HepG2 (cell line): ENCODE data around the gene PLPPR5. TPM values are rescaled to one million over a fixed set of nuclear protein-coding genes. Genes with fewer than 3 reads are reported as not detected.

Experiments used
- ATAC-seq: fragments of 200-7000 bp; cut with Tn5 transposase; 3 replicates; pipeline ENCODE4 v1.9.1; 2020; ENCODE audit warnings: mild to moderate bottlenecking, moderate library complexity
- BruUV-seq: library from RNA; stranded (reverse); fragments of 400-500 nt; replicated peaks from 2 replicates; lab custom pipeline; 2021; lab: Mats Ljungman, UMichigan
- CTCF ChIA-PET: fragments of 300-600 bp; formaldehyde crosslinking; extraction: SDS; loops from one replicate; lab custom pipeline; 2021; ENCODE audit warnings: low total read pairs, inconsistent platforms, low intra/inter-chr PET ratio; lab: Yijun Ruan, JAX
- POLR2A ChIA-PET: fragments of 350-600 bp; sonication (Branson Sonifier 250); formaldehyde crosslinking; loops from one replicate; lab custom pipeline; 2020; ENCODE audit warnings: antibody characterized with exemption, inconsistent platforms; lab: Yijun Ruan, JAX
- DNase-seq: peaks from one replicate; pipeline ENCODE4 v3.0.0-alpha.2; 2015; ENCODE audit warnings: low spot score
- FAIRE-seq: peaks from 3 replicates; lab custom pipeline; 2011; peaks lifted over from hg19 to GRCh38; lab: Jason Lieb, UNC
- H2AFZ ChIP-seq: one replicate; pipeline ENCODE4 v1.6.1; 2011; ENCODE audit warnings: low read length, inconsistent platforms
- H3K27ac ChIP-seq: fragments of 300-600 bp; 3 replicates; pipeline ENCODE4 v1.8.0; 2011; ENCODE audit warnings: mixed run types, mild to moderate bottlenecking, mixed read lengths, low read length, inconsistent platforms; ENCODE audit not compliant: insufficient read depth; ENCODE audit errors: extremely low read length
- H3K27me3 ChIP-seq, 2 experiments: fragments of 200-600 bp in 1 of 2; 2 replicates in 1 of 2; 3 replicates in 1 of 2; pipeline versions ENCODE4 v1.6.0 to v1.8.0; 2011; ENCODE audit warnings: low read length in 2 of 2, mild to moderate bottlenecking in 2 of 2, moderate library complexity in 2 of 2, inconsistent platforms in 1 of 2; ENCODE audit not compliant: insufficient read depth in 2 of 2, control insufficient read depth in 1 of 2
- H3K36me3 ChIP-seq, 2 experiments: fragments of 200-600 bp in 1 of 2; replicated peaks in 1 of 2; 2 replicates in 1 of 2; 3 replicates in 1 of 2; pipeline versions ENCODE4 v1.5.1 to v1.8.0; 2011; ENCODE audit warnings: low read length in 2 of 2, inconsistent platforms in 1 of 2; ENCODE audit not compliant: insufficient read depth in 2 of 2, control insufficient read depth in 1 of 2
- H3K4me1 ChIP-seq: 2 replicates; pipeline ENCODE4 v1.5.1; 2012; ENCODE audit warnings: low read length, inconsistent platforms; ENCODE audit not compliant: insufficient read depth
- H3K4me2 ChIP-seq: 2 replicates; pipeline ENCODE4 v1.6.0; 2011; ENCODE audit warnings: low read depth, low read length, inconsistent platforms
- H3K4me3 ChIP-seq, 3 experiments: fragments of 200-600 bp in 1 of 3; sonication (generic), shearing (Covaris generic) in 1 of 3; replicated peaks in 1 of 3; 2 replicates each; pipeline ENCODE4 v1.5.1; 2011 to 2016; ENCODE audit warnings: low read length in 3 of 3, inconsistent platforms in 2 of 3, low read depth in 2 of 3, mild to moderate bottlenecking in 2 of 3, control low read depth in 1 of 3, mixed read lengths in 1 of 3; ENCODE audit not compliant: insufficient read depth in 1 of 3
- H3K79me2 ChIP-seq: one replicate; pipeline ENCODE4 v1.6.1; 2011; ENCODE audit warnings: low read length, inconsistent platforms; ENCODE audit not compliant: insufficient read depth
- H3K9ac ChIP-seq: 2 replicates; pipeline ENCODE4 v1.6.0; 2011; ENCODE audit warnings: mild to moderate bottlenecking, low read depth, low read length, inconsistent platforms; ENCODE audit not compliant: insufficient read depth
- H3K9me3 ChIP-seq: 2 replicates; pipeline ENCODE4 v1.5.1; 2012; ENCODE audit warnings: mild to moderate bottlenecking, low read length
- H4K20me1 ChIP-seq: 2 replicates; pipeline ENCODE4 v1.6.0; 2011; ENCODE audit warnings: inconsistent platforms, mild to moderate bottlenecking, low read length, moderate library complexity; ENCODE audit not compliant: insufficient read depth
- ATF1 ChIP-seq: IDR thresholded peaks from 2 replicates; pipeline ENCODE4 v1.6.1; 2016; ENCODE audit warnings: mild to moderate bottlenecking, control low read depth
- CENPT ChIP-seq: sonication (generic); formaldehyde crosslinking; IDR thresholded peaks from 2 replicates; pipeline ENCODE4 v1.8.0; 2022; ENCODE audit warnings: low read depth, mild to moderate bottlenecking, moderate library complexity, missing genetic modification reagents
- FIP1L1 ChIP-seq: fragments of 200-400 bp; formaldehyde crosslinking; IDR thresholded peaks from 2 replicates; pipeline ENCODE4 v1.6.1; 2018; ENCODE audit warnings: low read depth, mild to moderate bottlenecking, low read length, moderate library complexity, borderline replicate concordance; ENCODE audit not compliant: insufficient read depth
- KLF13 ChIP-seq: sonication (generic); formaldehyde crosslinking; IDR thresholded peaks from 2 replicates; pipeline ENCODE4 v1.4.0; 2020; ENCODE audit warnings: mild to moderate bottlenecking, missing genetic modification reagents
- PPARG ChIP-seq: conservative IDR thresholded peaks from 2 replicates; pipeline ENCODE4 v1.6.1; 2016; ENCODE audit warnings: missing biosample characterization, missing genetic modification reagents
- ZFP41 ChIP-seq: sonication (generic); formaldehyde crosslinking; IDR thresholded peaks from 2 replicates; pipeline ENCODE4 v1.4.0; 2020; ENCODE audit warnings: mild to moderate bottlenecking, missing genetic modification reagents, borderline replicate concordance
- ZNF160 ChIP-seq: sonication (generic); formaldehyde crosslinking; IDR thresholded peaks from 2 replicates; pipeline ENCODE4 v1.8.0; 2022; ENCODE audit warnings: mild to moderate bottlenecking, inconsistent platforms, missing genetic modification reagents
- ZNF180 ChIP-seq: sonication (generic); formaldehyde crosslinking; IDR thresholded peaks from 2 replicates; pipeline ENCODE4 v1.4.0; 2020; ENCODE audit warnings: low read depth, missing genetic modification reagents, borderline replicate concordance
- ZNF207 ChIP-seq: fragments of 450-650 bp; IDR thresholded peaks from 2 replicates; pipeline ENCODE4 v1.6.1; 2016; ENCODE audit warnings: antibody characterized with exemption, borderline replicate concordance
- ZNF335 ChIP-seq: sonication (generic); formaldehyde crosslinking; IDR thresholded peaks from 2 replicates; pipeline ENCODE4 v1.4.0; 2020; ENCODE audit warnings: missing genetic modification reagents
- ZNF383 ChIP-seq: sonication (generic); formaldehyde crosslinking; IDR thresholded peaks from 2 replicates; pipeline ENCODE4 v1.4.0; 2020; ENCODE audit warnings: missing genetic modification reagents, mild to moderate bottlenecking, borderline replicate concordance
- ZNF557 ChIP-seq: sonication (generic); formaldehyde crosslinking; IDR thresholded peaks from 2 replicates; pipeline ENCODE4 v1.4.0; 2020; ENCODE audit warnings: missing genetic modification reagents
- ZNF678 ChIP-seq: sonication (generic); formaldehyde crosslinking; IDR thresholded peaks from 2 replicates; pipeline ENCODE4 v1.4.0; 2020; ENCODE audit warnings: mild to moderate bottlenecking, missing genetic modification reagents
- ZNF816 ChIP-seq: sonication (generic); formaldehyde crosslinking; IDR thresholded peaks from 2 replicates; pipeline ENCODE4 v1.8.0; 2022; ENCODE audit warnings: missing genetic modification reagents, mild to moderate bottlenecking, borderline replicate concordance
- WGBS: methylation state at CpG from one replicate; pipeline ENCODE4 v1.1.6; 2017; ENCODE audit warnings: low lambda C conversion rate; 5-methylcytosine and 5-hydroxymethylcytosine counted together
- in situ Hi-C: cut with HindIII; loops from 2 replicates; pipeline ENCODE4 v1.10.0; 2017; ENCODE audit warnings: low pct_unique_long_range_greater_than_20kb; ENCODE audit not compliant: extremely low pct_ligation_motif_present
- intact Hi-C: fragments of 100-400 bp; cut with micrococcal nuclease; formaldehyde crosslinking; loops from one replicate; pipeline ENCODE4 v1.10.0; 2022; ENCODE audit not compliant: unreplicated experiment
- polyA plus RNA-seq, 8 experiments: library from polyadenylated mRNA; depleted of rRNA in 3 of 8; stranded (reverse) in 7 of 8; unstranded in 1 of 8; fragments of >200 nt; fragmentation: Illumina TruSeq in 4 of 8; extraction: Trizol in 4 of 8; gene quantifications; 2 replicates each; pipeline versions ENCODE4 v1.2.1 to v1.2.3, GENCODE V29; 2011 to 2016; ENCODE audit warnings: low read depth in 4 of 8, missing spikeins in 1 of 8, mixed read lengths in 1 of 8; ENCODE audit not compliant: insufficient read depth in 1 of 8
- total RNA-seq, 5 experiments: library from RNA; depleted of rRNA; stranded (reverse); fragments of >200 nt; fragmentation: Illumina TruSeq; extraction: Trizol; gene quantifications; 2 replicates each; pipeline ENCODE4 v1.2.3, GENCODE V29; 2016; ENCODE audit warnings: low read depth in 1 of 5
- TF ChIP-seq, protein P1 (sequence below): sonication (generic); formaldehyde crosslinking; IDR thresholded peaks from 2 replicates; pipeline ENCODE4 v1.4.0; 2020; ENCODE audit warnings: mild to moderate bottlenecking, missing genetic modification reagents, borderline replicate concordance
- TF ChIP-seq, protein P2 (sequence below): IDR thresholded peaks from 2 replicates; pipeline ENCODE4 v1.6.1; 2016; ENCODE audit warnings: mild to moderate bottlenecking
- TF ChIP-seq, protein P3 (sequence below): sonication (generic); formaldehyde crosslinking; conservative IDR thresholded peaks from 2 replicates; pipeline ENCODE4 v1.8.0; 2022; ENCODE audit warnings: mild to moderate bottlenecking, moderate library complexity, missing genetic modification reagents
- TF ChIP-seq, protein P4 (sequence below): sonication (generic); formaldehyde crosslinking; IDR thresholded peaks from 2 replicates; pipeline ENCODE4 v1.8.0; 2022; ENCODE audit warnings: missing genetic modification reagents, low read depth, mild to moderate bottlenecking, borderline replicate concordance

Gene PLPPR5
- total and polyA plus RNA-seq, 2 of the 13 experiments (the other 11 are each of a cell fraction or from before 2014, with no cell fraction given), result not detected

DNA sequence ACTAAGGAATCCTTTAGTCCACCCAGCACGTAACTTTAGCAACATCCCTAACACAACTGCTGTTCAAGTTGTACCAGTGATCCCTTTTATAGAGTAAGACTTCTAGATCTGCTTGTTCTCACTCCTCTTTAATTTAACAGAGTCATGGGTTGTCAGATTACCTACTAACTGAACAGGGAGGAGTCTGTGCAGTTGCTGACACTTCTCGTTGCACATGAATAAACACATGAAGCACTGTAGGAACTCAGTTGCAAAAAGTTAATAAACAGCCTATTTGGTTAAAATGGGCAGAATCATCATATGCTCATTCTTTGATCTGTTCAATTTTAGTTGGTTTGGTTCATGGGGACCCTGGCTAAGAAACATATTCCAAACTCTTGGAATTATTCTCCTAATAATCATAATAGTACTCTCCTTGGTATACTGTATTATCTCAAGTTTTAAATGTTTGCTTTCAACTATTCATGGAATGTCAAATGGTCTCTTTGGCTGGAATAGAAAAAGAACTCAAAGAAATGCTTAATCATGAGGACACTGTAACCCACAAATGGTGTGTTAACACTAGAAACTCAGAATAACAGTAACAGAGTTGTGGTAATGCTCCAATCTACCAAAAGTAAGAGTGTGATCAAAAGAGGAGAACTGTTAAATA is 15.6 kb downstream of the PLPPR5 start:
- 24% methylated on average over 2 of the region's 2 CpGs for WGBS
- no peak overlapping the region for H3K4me2 ChIP-seq
- H3K79me2 ChIP-seq, result no peaks in the 10 kb centered on the region
- no peaks in the 10 kb centered on the region for H4K20me1 ChIP-seq
- H2AFZ ChIP-seq, result no peak overlapping the region
- H3K9ac ChIP-seq, result no peak overlapping the region
- no TSS peak for BruUV-seq
- POLR2A ChIA-PET, result no interaction called here
- ATAC-seq (no peak), FAIRE-seq (no peak), DNase-seq (no peak)
- no peak overlapping the region for H3K4me3 ChIP-seq
- H3K9me3 ChIP-seq, result no peaks in the 10 kb centered on the region
- H3K4me1 ChIP-seq, result no peaks in the 10 kb centered on the region
- no peaks in the 10 kb centered on the region for H3K27me3 ChIP-seq
- CTCF ChIA-PET, result no interaction called here
- intact Hi-C loops, result no loop called here
- no peak overlapping the region for H3K27ac ChIP-seq
- in situ Hi-C loops, result loop anchor here (25.0 kb wide), 1 partner anchor 723 kb away; no protein-coding TSS in a partner anchor
- TF ChIP-seq PPARG (CRISPR knock-in tag) (no peak), ZNF816 (no peak), ZNF557 (CRISPR knock-in tag) (no peak), ZNF383 (CRISPR knock-in tag) (no peak), ZNF678 (CRISPR knock-in tag) (no peak), FIP1L1 (no peak), ZNF180 (CRISPR knock-in tag) (no peak), CENPT (CRISPR knock-in tag) (no peak), ZNF335 (CRISPR knock-in tag) (no peak), ZNF207 (no peak), KLF13 (CRISPR knock-in tag) (no peak), ATF1 (CRISPR knock-in tag) (no peak), ZFP41 (no peak), ZNF160 (CRISPR knock-in tag) (no peak)
- TF ChIP-seq, protein P1, sequence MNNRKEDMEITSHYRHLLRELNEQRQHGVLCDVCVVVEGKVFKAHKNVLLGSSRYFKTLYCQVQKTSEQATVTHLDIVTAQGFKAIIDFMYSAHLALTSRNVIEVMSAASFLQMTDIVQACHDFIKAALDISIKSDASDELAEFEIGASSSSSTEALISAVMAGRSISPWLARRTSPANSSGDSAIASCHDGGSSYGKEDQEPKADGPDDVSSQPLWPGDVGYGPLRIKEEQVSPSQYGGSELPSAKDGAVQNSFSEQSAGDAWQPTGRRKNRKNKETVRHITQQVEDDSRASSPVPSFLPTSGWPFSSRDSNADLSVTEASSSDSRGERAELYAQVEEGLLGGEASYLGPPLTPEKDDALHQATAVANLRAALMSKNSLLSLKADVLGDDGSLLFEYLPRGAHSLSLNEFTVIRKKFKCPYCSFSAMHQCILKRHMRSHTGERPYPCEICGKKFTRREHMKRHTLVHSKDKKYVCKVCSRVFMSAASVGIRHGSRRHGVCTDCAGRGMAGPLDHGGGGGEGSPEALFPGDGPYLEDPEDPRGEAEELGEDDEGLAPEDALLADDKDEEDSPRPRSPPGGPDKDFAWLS, result no peak
- TF ChIP-seq, protein P2, sequence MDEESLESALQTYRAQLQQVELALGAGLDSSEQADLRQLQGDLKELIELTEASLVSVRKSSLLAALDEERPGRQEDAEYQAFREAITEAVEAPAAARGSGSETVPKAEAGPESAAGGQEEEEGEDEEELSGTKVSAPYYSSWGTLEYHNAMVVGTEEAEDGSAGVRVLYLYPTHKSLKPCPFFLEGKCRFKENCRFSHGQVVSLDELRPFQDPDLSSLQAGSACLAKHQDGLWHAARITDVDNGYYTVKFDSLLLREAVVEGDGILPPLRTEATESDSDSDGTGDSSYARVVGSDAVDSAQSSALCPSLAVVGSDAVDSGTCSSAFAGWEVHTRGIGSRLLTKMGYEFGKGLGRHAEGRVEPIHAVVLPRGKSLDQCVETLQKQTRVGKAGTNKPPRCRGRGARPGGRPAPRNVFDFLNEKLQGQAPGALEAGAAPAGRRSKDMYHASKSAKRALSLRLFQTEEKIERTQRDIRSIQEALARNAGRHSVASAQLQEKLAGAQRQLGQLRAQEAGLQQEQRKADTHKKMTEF (CRISPR knock-in tag), result no peak
- TF ChIP-seq, protein P3, sequence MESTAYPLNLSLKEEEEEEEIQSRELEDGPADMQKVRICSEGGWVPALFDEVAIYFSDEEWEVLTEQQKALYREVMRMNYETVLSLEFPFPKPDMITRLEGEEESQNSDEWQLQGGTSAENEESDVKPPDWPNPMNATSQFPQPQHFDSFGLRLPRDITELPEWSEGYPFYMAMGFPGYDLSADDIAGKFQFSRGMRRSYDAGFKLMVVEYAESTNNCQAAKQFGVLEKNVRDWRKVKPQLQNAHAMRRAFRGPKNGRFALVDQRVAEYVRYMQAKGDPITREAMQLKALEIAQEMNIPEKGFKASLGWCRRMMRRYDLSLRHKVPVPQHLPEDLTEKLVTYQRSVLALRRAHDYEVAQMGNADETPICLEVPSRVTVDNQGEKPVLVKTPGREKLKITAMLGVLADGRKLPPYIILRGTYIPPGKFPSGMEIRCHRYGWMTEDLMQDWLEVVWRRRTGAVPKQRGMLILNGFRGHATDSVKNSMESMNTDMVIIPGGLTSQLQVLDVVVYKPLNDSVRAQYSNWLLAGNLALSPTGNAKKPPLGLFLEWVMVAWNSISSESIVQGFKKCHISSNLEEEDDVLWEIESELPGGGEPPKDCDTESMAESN (CRISPR knock-in tag), result no peak
- TF ChIP-seq, protein P4, sequence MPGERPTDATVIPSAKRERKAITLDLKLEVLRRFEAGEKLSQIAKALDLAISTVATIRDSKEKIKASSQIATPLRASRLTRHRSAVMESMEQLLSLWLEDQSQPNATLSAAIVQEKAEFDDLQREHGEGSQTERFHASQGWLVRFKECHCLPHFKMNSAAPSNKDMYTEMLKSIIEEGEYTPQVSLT (CRISPR knock-in tag), result no peak
- no peaks in the 10 kb centered on the region for H3K36me3 ChIP-seq
